ENCODE results near the gene TKTL1.

TKTL1 gene

DNA sequence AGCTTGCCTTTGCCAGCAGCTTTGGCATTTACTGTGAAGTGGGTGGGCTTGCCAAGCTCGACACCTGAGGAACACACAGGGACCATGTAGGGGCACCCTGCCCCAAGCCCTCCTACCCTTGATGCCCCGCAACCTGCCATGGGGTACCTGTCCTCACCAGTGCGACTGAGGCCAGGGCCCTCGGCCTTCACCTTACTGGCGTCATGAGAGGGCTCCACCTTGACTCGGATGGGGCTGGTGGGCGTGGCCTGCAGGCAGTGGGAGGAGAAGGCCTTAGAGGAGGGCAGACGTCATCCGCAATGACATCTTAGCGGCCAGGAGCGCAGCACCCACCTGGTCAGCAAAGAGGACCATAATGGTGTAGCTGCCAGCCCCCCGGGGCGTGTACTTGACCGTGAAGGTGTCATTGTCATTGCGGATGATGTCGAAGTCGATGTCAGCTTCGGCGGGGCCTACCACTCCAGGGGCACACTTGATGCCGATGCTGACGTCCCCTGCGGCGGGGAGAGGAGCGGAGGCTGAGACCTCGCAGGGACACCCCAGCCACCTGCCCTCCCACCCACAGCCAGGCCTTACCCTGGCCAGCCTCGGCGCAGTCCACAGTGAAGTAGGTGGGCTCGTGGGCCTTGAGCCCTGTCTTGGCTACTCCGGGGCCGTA, 66.6 kb downstream of the TKTL1 start:
- no peak for DNase-seq (ENCODE audit: extremely low read depth, low read depth)
- TF ChIP-seq CTCF (IDR thresholded peaks at IDR 0.05; ENCODE audit: low read depth, low read length): no peak

- no peak for TF ChIP-seq CTCF (IDR thresholded peaks at IDR 0.05; ENCODE audit: low read depth, low read length)
- no peak for DNase-seq (ENCODE audit: extremely low read depth, low read depth)
Observed at GRCh38 chrX:154363706-154364439, 68.3 kb downstream of the TKTL1 start.

DNA sequence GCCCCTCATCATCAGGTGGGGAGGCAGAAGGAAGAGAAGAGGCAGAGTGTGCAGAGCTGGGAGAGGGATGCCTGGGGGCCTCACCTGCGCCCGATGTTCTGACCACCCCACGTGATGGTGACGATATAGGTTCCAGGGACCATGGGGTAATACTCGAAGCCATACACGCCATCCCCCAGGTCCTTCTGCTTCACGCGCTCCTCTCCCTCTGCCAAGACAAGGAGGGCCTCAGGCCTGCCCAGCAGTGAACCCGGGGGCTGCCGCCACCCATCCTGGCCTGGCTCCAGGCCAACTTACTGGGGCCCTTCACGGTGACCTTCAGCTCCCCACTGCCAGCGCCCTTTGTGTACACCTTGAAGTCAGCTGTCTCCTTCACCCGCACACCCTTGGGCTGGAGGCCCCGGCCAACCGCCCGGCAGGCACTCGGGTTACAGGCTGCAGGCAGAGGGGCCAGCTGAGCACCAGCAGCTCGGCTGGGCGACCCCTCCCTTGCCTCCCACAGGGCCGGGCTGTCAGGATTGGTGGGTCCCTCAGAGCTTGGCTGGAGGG, 69.5 kb downstream of the TKTL1 start:
- TF ChIP-seq CTCF (IDR thresholded peaks at IDR 0.05; ENCODE audit: low read depth, low read length): no peak
- no peak for DNase-seq (ENCODE audit: extremely low read depth, low read depth)

DNA sequence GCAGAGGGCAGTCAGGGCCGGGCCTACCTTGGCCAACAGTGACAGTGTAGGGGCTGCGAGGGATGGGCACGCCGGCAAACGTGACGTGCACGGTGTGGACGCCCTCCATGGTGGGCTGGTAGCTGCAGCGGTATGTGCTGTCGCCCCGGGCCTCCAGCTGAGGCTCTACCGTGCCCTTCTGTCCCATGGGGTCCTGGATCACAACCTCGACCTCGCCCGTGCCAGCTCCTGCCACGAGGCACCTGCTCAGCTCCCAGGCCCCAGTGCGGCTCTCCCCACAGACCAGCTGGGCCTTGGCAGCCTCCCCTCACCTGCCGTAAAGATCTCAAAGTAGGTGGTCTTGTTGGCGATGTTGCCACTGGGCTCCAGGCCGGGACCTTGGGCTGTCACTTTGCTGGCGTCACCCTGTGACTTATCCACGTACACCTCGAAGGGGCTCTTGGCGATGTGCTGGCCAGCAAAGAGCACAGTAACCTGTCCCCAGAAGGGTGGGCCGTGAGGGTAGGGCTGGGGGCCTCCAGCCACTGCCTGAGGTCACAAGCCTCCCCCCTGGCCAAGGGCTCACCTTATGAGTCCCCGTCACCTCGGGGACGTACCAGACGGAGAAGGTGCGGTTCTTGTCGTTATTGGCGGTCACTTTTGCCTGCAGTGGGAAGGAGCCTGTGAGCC, 70.5 kb downstream of the TKTL1 start:
- no peak for TF ChIP-seq CTCF (IDR thresholded peaks at IDR 0.05; ENCODE audit: low read depth, low read length)
- DNase-seq (ENCODE audit: extremely low read depth, low read depth): no peak

DNA sequence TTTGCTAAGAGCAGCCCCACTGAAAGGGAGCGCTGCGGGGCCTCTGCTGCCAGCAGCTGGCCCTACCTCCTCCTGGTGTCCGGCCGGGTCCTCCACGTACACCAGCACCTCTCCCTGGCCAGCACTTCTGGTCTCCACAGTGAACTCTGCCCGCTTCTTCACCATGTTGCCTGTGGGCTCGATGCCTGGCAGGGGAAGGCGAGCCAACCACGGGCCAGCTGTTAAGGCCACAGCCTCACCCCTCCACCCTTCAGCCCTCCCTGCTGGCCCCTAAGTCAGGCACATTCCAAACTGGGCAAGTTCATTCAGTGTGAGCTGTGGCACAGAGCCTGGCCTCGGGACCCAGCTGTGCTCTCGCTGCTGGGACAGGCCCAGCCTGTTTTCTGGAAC, 71.1 kb downstream of the TKTL1 start:
- DNase-seq (ENCODE audit: extremely low read depth, low read depth): no peak
- no peak for TF ChIP-seq CTCF (IDR thresholded peaks at IDR 0.05; ENCODE audit: low read depth, low read length)

DNA sequence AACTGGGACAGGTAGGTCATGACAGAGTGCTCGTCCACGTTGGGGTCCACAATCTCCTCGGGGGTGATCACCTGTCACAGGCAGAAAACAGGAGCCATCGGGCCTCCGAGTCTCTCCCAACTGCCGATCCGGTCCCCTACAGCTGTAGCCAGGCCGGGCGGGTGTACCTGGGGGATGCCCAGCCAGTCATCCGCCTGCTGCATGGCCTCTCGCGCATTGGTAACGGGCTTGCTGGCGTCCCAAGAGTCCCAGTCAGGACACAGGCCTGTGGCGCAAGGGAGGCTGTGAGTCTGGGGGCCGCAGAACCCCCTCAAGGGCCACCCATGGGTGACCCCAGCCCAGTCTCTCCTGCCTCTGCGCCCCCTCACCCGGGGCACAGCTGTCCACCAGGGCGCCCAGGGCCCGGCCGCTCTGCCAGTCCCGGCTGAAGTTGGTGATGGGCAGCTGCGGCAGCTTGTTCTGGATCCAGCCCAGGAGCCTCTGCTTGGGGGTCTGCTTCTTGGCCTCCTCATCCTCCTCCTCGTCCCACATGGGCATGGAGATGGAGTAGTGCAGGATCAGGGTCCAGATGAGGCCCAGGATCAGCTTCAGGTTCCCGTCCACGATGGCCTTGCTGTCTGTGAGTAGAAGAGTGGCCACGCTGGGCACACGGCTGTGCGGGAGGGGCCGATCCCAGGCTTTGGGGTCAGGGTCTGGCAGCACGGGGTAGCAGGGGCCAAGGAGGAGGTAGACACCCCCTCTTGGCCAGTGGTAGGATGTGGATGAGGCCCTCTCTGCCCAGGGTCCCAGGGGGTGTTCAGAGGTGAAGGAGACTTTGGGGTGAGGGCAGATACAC, 72.1 kb downstream of the TKTL1 start:
- no peak for DNase-seq (ENCODE audit: extremely low read depth, low read depth)
- no peak for TF ChIP-seq CTCF (IDR thresholded peaks at IDR 0.05; ENCODE audit: low read depth, low read length)

All from AG09319 (cell line).